HS-5 (cell line): ENCODE results near the gene TNFRSF14.

Source experiments
- DNase-seq: peaks from one replicate; pipeline ENCODE4 v3.0.0-alpha.2; 2012; ENCODE audit warnings: low read depth

TNFRSF14 gene

DNA sequence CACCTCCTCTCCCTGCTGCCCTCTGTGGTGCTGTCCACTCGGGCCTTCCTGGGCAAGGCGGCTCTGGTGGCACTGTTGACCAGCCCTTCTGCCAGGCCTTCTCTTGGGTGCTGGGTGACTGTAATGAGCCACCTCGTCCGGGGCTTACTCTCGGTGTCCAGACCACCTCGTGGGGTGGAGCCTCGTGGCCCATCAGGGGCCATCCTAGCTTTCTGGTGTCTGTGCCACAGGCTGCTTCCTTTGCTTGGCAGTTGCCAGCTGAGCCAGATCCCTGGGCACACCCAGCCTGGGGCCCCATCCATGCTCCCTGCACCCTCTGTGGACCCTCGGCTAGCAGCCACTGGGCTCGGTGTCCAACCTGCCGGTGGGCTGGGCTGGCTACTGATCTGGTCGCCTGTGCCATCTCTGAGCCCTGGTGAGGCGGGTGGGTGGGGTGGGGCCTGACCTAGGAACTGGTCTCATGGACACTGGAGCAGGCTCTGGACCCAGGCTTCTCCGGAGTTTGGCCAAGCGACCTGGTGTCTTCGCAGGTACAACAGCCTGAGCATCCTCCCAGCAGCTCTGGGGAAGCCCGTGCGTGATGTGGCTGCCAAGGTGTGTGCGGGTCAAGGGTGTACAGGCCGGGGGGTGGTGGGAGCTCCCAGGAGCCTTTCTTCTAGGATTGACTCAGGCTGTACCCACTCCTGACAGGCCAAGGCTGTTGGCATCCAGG, 31.8 kb downstream of the TNFRSF14 start:
- no peak for DNase-seq

DNA sequence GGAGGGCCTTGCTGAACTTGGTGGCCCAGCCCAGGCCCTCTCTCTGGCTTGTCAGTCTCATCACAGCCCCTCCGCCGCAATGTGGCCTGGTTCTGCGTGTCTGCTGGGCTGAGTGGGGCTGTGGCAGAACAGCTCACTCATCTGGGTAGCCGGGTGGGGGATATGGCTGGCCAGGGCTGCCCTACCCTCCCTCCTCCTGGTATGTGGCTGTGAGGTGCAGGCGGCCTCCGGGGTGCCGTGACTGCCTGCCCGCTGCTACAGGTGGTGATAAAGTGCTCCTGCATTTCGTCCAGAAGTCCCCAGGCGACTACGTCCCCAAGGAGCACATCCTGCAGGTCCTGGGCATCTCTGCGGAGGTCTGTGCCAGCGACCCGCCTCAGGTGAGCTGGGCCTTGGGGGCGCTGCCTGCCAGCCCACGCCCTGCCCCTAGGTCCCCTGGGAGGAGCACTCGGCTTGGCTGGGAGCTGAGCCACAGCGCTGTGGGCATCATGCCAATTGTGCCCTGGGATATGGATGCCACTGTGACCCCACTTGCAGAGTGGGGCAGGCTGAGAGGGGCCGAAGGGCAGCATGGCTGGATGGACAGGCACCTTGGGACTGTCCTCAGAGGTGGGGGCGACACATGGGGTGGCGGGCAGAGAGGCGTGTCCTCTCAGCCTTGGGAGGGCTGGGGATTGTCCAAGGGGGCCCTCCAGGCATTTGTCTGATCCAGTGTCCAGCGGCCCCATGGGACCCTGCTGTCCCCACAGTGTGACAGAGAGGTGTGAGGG, 32.7 kb downstream of the TNFRSF14 start:
- no peak for DNase-seq

GRCh38 chr1:2589431-2590232, 33.5 kb downstream of the TNFRSF14 start:
- no peak for DNase-seq

GRCh38 chr1:2590233-2591141, 34.3 kb downstream of the TNFRSF14 start:
- DNase-seq = no peak

DNA sequence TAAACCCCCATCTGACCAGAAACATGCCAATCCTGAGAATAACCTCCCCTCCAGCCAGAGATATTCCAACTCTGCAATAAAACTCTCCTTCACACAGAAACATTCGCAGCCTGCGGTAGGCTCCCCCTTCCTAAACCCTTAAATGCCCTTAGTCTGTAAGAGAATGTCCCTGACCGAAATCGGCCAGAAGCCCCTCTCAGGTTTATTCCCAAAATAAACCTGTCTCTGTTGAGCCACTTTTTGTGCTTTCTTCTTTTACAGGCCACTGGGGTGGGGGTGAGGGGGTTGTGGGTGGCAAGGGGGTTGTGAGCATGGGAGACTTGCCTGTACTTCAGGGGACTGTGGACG, 35.0 kb downstream of the TNFRSF14 start:
- DNase-seq = no peak

DNA sequence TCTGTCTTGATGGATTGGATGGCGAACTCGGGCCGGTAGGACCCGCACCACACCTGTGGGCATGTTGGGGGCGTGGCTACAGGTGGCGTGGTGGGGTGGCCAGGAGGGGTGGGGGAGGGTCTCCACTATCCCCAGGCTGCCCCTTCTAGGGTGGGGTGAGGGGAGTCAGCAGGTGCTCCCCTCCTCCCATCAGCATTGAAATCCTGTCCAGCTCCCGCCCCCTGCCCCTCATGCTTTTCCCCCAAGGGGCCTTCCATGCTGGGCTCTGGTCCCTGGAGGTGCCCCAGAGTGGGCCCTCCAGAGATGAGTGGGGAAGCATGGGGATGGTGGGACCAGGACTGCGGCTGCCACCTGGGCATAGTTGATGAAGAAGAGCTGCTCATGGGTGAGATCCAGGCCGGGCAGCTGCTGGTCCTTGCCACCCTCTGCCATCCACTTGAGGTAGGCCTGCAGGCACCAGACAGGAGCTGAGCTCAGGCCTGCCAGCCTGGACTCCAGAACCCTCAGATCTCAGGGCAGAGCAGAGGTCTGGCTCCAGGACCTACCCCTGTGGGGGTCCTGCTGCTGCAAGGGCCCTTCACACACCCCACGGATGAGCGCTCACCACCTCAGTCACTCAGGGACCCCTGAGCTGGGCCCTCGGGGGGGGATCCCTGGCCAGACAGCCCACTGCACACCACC, 35.5 kb downstream of the TNFRSF14 start:
- DNase-seq = no peak

GRCh38 chr1:2592672-2593071, 36.5 kb downstream of the TNFRSF14 start:
- DNase-seq = no peak

DNA sequence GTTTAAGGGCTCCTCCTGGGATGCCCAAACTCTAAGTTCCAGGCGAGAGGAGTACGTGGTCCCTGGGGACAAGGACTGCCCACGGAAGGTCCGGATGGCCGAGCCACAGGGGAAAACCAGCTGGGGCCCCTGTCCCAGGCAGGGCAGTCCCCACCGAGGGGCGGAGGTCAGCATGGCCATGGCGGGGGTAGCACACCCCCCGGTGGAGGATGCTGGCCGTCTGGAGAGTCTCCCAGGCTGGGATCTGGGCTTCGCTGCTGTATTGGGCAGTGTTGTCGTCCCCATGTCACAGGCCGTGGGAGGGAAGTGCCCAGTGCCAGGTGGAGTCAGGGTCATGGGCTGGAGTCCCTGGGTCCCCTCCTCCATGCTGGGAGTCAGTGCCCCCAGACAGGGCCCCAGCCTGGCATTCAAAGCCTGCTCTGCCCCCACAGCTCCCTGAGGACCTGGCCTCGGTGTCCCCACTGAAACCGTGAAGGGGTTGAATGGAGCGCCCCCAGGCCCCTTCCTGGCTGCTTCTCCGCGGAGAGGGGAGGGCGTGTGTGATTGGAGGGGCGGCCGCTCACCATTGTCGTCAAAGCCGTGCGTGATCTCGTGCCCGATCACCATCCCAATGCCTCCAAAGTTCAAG, 37.2 kb downstream of the TNFRSF14 start:
- DNase-seq = no peak

DNA sequence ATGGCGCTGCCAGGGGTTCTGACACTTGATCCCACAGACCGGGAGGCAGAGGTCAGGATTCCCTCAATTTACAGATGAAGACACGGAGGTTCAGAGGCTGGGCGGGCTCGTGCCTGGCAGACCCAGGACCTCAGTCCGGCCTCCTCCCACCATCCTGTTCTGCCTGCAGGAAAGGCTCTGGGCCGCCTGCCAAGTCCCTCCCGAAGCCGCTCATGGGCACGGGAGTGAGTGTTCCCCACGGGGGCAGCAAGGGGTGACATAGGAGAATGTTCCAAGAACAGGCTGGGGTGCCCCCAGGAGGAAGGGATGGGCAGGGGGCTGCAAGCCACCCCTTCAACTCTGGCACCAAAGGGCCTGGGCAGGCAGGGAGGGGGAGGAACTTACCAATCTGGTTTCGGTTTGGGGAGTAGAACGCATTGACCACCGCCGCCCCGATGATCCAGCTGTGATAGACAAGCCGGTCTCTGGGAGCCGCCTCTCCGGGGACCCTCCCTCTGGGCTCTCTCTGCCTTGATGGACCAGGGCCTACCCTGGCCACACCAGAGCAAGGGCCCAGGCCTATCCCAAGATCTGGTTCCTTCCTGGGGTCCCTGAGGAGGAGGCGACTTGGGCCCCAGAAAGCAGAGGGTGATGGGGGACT, 38.0 kb downstream of the TNFRSF14 start:
- DNase-seq = no peak

- no peak for DNase-seq
These were observed 38.5 kb downstream of the TNFRSF14 start for GRCh38 chr1:2594641-2595131.

DNA sequence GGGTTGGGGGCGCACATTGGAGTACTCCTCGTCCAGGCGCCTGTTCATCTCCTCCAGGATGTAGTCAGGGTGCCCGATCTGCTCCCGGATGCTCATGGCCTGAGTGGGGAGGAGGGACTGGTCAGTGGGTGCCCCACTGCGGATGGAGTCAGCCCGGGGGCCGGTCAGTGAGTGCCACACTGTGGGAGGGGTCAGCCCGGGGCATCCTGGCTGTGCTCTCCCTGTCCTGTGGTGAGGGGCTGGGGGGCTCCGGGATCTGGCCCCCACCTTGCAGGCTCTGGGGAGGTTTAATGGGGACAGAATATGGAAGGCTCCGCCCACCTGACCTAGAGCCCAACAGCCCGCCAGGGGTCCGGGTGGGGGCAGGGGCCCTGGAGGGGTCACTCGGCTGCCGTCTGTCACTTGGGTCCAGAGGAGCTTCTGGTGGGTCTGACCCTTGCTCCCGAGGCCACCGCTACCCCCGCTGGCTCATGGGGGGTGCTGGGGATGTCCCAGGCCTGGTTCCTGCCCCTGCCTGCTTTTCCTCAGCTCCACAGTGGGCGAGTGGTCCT, 39.2 kb downstream of the TNFRSF14 start:
- DNase-seq = no peak

GRCh38 chr1:2595812-2596529, 39.8 kb downstream of the TNFRSF14 start:
- no peak for DNase-seq

DNA sequence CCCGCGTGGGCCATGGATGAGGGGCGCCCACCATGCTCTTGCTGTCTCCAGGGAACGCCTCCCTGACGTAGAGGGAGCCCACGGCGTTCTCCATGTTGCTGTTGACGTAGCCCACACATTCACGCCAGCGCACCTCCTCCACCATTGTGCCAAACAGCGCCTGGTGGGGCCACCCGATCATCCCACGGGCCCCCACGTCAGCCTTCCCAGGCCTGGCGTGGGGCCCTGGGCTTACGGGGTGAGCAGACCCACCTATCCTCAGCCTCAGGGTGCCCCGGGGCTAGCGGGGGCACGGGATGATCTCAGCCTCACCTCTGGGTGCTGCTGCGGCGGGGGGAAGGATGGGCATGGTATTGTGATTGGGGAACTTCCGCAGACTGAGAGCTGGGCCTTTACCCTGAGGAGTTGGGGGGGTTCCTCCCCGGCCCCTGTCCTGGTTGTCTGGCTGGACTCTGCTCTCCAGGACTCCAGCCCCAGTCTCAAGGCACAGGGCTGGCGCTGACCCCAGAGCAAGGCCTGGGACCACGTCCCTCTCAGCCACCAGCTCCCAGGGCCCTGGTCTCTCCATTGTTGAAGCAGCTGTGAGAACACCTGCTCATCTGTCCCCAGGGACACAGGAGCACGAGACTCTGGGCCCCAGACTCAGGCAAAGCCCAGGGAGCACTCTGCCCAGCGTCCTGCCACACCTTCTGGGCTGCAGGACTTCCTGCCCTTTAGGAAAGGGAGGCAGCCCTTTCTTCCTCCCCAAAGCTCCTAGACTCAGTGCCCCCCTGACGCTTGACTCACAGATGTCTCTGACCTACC, 40.6 kb downstream of the TNFRSF14 start:
- no peak for DNase-seq

DNA sequence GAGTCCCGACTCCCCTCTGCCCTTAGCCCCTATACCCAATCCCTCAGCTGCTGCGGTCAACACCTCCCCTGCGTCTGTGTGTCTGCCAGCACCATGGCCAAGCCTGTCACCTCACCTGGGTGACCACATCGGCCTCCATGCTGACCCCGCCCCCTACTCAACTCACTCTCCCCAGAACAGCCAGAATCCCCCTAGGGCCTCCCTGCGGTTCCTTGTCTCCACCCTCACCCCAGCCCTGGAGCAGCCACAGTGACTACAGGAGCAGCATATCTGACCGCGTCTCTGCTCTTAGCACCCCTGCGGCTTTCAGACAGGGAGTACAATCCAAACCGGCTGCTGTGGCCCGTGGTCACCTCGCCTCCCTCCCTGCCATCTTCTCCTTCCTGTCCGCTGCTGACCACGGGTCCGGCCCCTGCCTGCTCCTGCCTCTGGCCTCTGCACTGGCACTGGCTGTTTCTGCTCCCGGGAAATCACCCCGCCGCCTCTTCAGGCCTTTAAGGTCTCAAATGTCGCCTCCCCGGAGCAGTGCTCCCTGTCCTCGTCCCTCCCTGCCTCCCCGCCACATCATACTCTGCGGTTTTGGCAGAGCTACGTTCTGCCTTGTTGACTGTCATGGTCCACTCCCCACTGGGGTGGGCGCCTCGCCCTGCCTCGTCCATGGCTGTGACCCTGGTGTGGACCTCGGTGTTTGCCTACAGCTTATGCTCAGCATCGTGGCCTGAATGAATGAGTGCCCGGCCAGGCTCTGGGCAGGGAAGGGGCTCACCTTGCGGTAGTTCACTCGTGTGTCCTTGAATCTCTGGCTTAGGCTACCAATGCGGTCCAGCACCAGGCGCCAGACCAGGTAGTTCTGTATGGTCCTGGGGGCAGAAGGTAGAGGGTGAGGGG, 41.5 kb downstream of the TNFRSF14 start:
- no peak for DNase-seq

- no peak for DNase-seq
These were observed 42.3 kb downstream of the TNFRSF14 start for GRCh38 chr1:2598329-2598931.

GRCh38 chr1:2601721-2602303, 45.6 kb downstream of the TNFRSF14 start:
- DNase-seq = no peak
